Glutamatergic neuron (in vitro differentiated cells): ENCODE data around the gene TNFSF11. TPM values are rescaled to one million over a fixed set of nuclear protein-coding genes. Genes with fewer than 3 reads are reported as not detected.

Experiments
- DNase-seq: peaks from one replicate; pipeline ENCODE4 v3.0.0; 2022
- H3K27ac Mint-ChIP-seq: one replicate; pipeline ENCODE4 v1.8.0; 2020; ENCODE audit warnings: mild to moderate bottlenecking, mixed read lengths, inconsistent platforms; ENCODE audit not compliant: unreplicated experiment
- H3K27me3 Mint-ChIP-seq: one replicate; pipeline ENCODE4 v1.8.0; 2020; ENCODE audit warnings: mild to moderate bottlenecking, moderate library complexity, mixed read lengths, inconsistent platforms; ENCODE audit not compliant: unreplicated experiment
- H3K36me3 Mint-ChIP-seq: one replicate; pipeline ENCODE4 v1.8.0; 2020; ENCODE audit warnings: mild to moderate bottlenecking, mixed read lengths, inconsistent platforms; ENCODE audit not compliant: unreplicated experiment
- H3K4me1 Mint-ChIP-seq: one replicate; pipeline ENCODE4 v1.8.0; 2020; ENCODE audit warnings: mild to moderate bottlenecking, low read depth, mixed read lengths, inconsistent platforms; ENCODE audit not compliant: unreplicated experiment
- H3K4me3 Mint-ChIP-seq: one replicate; pipeline ENCODE4 v1.8.0; 2020; ENCODE audit warnings: mild to moderate bottlenecking, mixed read lengths, inconsistent platforms; ENCODE audit not compliant: unreplicated experiment
- H3K9me3 Mint-ChIP-seq: one replicate; pipeline ENCODE4 v1.8.0; 2020; ENCODE audit warnings: mild to moderate bottlenecking, moderate library complexity, mixed read lengths, inconsistent platforms; ENCODE audit not compliant: unreplicated experiment
- total RNA-seq: library from RNA; stranded (reverse); fragmentation: NEBNext Ultra II Directional; extraction: Animal tissue kit (Norgen Biotek cat#: 25700); gene quantifications from one replicate; pipeline ENCODE4 v1.2.1, GENCODE V29; 2021; ENCODE audit not compliant: unreplicated experiment
- TF ChIP-seq, protein P1 (sequence below): fragments of 200-600 bp; sonication (generic); IDR thresholded peaks from one replicate; pipeline ENCODE4 v1.5.0; 2021; ENCODE audit not compliant: partially characterized antibody, unreplicated experiment

TNFSF11 gene
- total RNA-seq, 1 donor from 2014 or later: not detected

DNA sequence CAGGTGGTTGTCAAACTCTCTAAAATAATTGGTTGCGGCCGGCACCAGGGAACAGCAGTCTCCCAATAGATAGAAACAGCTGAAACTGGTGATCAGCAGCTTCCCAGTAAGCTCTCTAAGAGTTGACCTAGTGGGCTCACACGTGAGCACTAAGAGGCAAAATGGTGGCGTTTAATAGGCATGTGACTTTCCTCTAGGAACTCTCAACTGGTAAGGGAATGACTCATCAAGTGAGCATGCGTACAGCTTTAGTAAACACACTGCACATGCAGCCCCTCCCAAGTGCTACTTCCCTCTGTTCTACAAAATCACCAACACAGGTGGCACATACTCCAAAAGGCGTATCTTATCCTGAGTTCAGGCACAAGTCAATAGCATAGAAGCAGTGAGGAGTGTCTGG, 41.7 kb downstream of the TNFSF11 start:
- Mint-ChIP-seq H3K36me3 (no peaks in the 10 kb centered on the region), H3K4me1 (peaks cover 1% of the 10 kb centered on the region), H3K27ac (no peak overlapping the region), H3K27me3 (no peaks in the 10 kb centered on the region), H3K9me3 (no peaks in the 10 kb centered on the region), H3K4me3 (no peak overlapping the region)
- TF ChIP-seq, protein P1, sequence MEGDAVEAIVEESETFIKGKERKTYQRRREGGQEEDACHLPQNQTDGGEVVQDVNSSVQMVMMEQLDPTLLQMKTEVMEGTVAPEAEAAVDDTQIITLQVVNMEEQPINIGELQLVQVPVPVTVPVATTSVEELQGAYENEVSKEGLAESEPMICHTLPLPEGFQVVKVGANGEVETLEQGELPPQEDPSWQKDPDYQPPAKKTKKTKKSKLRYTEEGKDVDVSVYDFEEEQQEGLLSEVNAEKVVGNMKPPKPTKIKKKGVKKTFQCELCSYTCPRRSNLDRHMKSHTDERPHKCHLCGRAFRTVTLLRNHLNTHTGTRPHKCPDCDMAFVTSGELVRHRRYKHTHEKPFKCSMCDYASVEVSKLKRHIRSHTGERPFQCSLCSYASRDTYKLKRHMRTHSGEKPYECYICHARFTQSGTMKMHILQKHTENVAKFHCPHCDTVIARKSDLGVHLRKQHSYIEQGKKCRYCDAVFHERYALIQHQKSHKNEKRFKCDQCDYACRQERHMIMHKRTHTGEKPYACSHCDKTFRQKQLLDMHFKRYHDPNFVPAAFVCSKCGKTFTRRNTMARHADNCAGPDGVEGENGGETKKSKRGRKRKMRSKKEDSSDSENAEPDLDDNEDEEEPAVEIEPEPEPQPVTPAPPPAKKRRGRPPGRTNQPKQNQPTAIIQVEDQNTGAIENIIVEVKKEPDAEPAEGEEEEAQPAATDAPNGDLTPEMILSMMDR: no peak
- no peak for DNase-seq

DNA sequence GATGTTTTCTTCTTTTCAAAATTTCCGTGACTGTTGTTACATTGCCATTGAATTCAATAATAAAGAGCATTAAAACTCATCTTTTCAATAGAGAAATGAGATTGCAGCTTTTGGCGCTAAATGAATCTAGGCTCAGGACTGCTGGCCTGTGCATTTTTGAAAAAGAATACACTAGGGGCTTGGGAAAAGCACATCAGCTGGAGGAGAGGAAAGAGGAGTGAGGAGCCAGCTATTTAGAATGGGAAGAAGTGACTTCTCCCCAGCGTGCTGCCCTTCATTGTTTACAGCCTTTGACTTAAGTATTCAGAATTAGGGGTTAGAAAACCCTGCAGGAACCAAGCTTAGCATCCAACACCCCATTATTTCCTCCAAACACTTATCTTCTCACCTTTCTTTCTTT, 43.3 kb downstream of the TNFSF11 start:
- DNase-seq: no peak
- Mint-ChIP-seq H3K36me3 (no peaks in the 10 kb centered on the region), H3K4me3 (no peak overlapping the region), H3K4me1 (peaks cover 1% of the 10 kb centered on the region), H3K27ac (no peak overlapping the region), H3K27me3 (no peaks in the 10 kb centered on the region), H3K9me3 (no peaks in the 10 kb centered on the region)
- TF ChIP-seq, protein P1: no peak

DNA sequence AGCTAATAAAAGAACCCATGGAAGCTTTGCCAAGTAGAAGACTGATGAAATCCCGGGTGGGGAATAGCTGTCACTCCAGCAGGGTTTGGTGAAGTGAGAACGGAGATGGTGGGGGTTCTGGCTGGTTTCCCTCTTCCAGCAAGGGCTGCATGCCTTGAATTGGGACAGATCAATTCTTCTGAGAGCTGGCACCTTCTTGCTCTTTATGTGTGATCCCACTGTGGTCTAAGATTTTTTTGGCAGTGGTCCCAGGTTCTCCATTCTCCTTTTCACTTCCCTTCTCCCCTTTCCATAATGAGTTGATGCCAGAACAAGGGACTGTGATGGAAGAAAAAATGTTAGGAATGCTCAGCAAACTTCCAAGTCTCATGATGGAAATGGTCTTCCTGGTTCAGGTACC, 50.0 kb downstream of the TNFSF11 start:
- Mint-ChIP-seq H3K9me3 (peaks cover 2% of the 10 kb centered on the region), H3K4me3 (no peak overlapping the region), H3K27ac (no peak overlapping the region), H3K36me3 (no peaks in the 10 kb centered on the region), H3K4me1 (no peaks in the 10 kb centered on the region), H3K27me3 (no peaks in the 10 kb centered on the region)
- DNase-seq: no peak
- TF ChIP-seq, protein P1: no peak

DNA sequence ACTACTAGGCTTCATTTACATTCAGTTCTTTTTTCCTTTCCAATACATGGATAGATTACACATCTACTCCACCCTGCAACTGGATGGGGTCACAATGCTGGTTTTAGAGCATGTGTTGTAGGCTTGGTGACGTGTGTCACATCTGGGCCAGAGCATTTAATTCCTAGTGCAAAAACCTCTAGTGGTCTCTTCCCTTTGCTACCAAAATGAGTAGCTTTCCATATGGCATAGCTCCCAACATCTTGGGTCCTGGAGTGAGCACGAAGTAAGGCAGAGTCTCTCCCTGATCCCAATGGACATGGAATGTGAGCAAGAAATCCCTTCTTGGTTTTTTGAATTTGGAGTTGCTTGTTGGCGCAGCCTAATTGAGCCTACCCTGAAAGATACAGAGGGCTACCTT, 51.7 kb downstream of the TNFSF11 start:
- no peak for DNase-seq
- no peak overlapping the region for H3K27ac Mint-ChIP-seq
- no peaks in the 10 kb centered on the region for H3K36me3 Mint-ChIP-seq
- H3K4me1 Mint-ChIP-seq: no peaks in the 10 kb centered on the region
- TF ChIP-seq, protein P1: no peak
- H3K4me3 Mint-ChIP-seq: no peak overlapping the region
- no peaks in the 10 kb centered on the region for H3K27me3 Mint-ChIP-seq
- peaks cover 2% of the 10 kb centered on the region for H3K9me3 Mint-ChIP-seq

DNA sequence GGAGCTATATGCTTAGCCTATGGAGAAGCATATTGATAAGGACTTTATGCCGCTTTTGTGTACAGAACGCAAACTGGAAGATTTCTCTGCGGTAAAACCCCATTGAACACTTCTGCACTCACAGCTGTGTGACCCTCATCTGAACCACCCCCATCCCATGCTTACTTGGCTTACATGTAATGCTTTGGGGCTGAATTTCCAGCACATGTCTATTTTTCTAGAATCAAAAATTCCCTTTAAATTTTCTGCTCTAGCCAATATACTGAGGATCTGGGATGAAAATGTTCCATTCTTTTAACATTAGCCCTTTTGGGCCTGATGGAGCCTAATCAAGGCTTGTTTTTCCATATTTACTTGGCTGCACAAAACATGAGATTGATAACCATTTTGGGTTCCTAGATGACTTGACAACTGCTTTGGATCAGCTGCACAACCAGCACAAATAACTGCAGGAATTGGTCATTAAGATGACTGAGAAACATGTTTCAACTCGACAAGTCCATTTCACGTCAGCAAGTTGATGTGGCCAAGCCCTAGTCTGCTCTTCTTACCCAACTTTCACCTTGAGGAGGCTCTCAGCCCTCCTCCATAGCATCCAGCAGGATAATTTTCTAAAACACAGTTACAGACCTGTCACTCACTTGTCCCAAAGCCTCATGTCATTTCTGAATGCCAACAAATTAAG, 52.4 kb downstream of the TNFSF11 start:
- no peak for DNase-seq

More for the DNA sequence above, 52.4 kb downstream of the TNFSF11 start:
- Mint-ChIP-seq H3K27ac (no peak overlapping the region), H3K27me3 (no peaks in the 10 kb centered on the region), H3K4me1 (no peaks in the 10 kb centered on the region), H3K36me3 (no peaks in the 10 kb centered on the region), H3K4me3 (no peak overlapping the region), H3K9me3 (peaks cover 2% of the 10 kb centered on the region)
- TF ChIP-seq, protein P1: no peak
